Esophagus mucosa (tissue), 1 donor: ENCODE measurements around the gene LARP4. TPM values are rescaled to one million over a fixed set of nuclear protein-coding genes. Genes with fewer than 3 reads are reported as not detected.
"Not testable (repeated sequence)": the region's sequence is repeated elsewhere in the genome, so short reads cannot be mapped to it uniquely, and the experiment has no call there.

Source experiments
- ATAC-seq: fragments of 200-7000 bp; cut with Tn5 transposase; one replicate; pipeline ENCODE4 v1.9.1; 2020
- total RNA-seq: library from RNA; stranded (reverse); gene quantifications from one replicate; pipeline ENCODE4 v1.2.4, GENCODE V29; 2023
- donor health status: DM: yes; HTN: yes; CAD: no.

LARP4 gene
- total RNA-seq, 1 donor from 2014 or later: 35.8 TPM

- no peak for ATAC-seq
Measured at GRCh38 chr12:50401500-50402081, 906 bp downstream of the LARP4 start.

- ATAC-seq: no peak
Measured at GRCh38 chr12:50402264-50403000, 1.7 kb downstream of the LARP4 start.

GRCh38 chr12:50403001-50403440 is 2.3 kb downstream of the LARP4 start:
- no peak for ATAC-seq

- no peak for ATAC-seq
Measured at GRCh38 chr12:50404307-50404706, 3.6 kb downstream of the LARP4 start.

GRCh38 chr12:50411051-50411660 is 10.5 kb downstream of the LARP4 start:
- ATAC-seq: no peak

- ATAC-seq: no peak
Measured at GRCh38 chr12:50415899-50416479, 15.3 kb downstream of the LARP4 start.

GRCh38 chr12:50419112-50419909 is 18.6 kb downstream of the LARP4 start:
- ATAC-seq: peak; percentile 92

- ATAC-seq: not testable (repeated sequence)
Measured at GRCh38 chr12:50422855-50423254, 22.2 kb downstream of the LARP4 start.

GRCh38 chr12:50423342-50423741 is 22.7 kb downstream of the LARP4 start:
- not testable (repeated sequence) for ATAC-seq

GRCh38 chr12:50425589-50426258 is 25.0 kb downstream of the LARP4 start:
- ATAC-seq: no peak

GRCh38 chr12:50431656-50432055 is 31.0 kb downstream of the LARP4 start:
- not testable (repeated sequence) for ATAC-seq

GRCh38 chr12:50440288-50440687 is 39.6 kb downstream of the LARP4 start:
- no peak for ATAC-seq

GRCh38 chr12:50441763-50442162 is 41.1 kb downstream of the LARP4 start:
- no peak for ATAC-seq

GRCh38 chr12:50442178-50442908 is 41.7 kb downstream of the LARP4 start:
- peak; percentile 87 for ATAC-seq

- not testable (repeated sequence) for ATAC-seq
Measured at GRCh38 chr12:50449671-50450070, 49.0 kb downstream of the LARP4 start.

- ATAC-seq: no peak
Measured at GRCh38 chr12:50452795-50453194, 52.1 kb downstream of the LARP4 start.

GRCh38 chr12:50453872-50454271 is 53.2 kb downstream of the LARP4 start:
- ATAC-seq: no peak

GRCh38 chr12:50458606-50459005 is 57.9 kb downstream of the LARP4 start:
- peak; percentile 65 for ATAC-seq

GRCh38 chr12:50467439-50467838 is 66.8 kb downstream of the LARP4 start:
- no peak for ATAC-seq

GRCh38 chr12:50477241-50477832 is 76.7 kb downstream of the LARP4 start:
- no peak for ATAC-seq

GRCh38 chr12:50482571-50482970 is 81.9 kb downstream of the LARP4 start:
- ATAC-seq: no peak
